PC-3 (cell line): ENCODE results near the gene SFRP5. TPM values are rescaled to one million over a fixed set of nuclear protein-coding genes. Genes with fewer than 3 reads are reported as not detected.

Source experiments
- ATAC-seq: fragments of 200-7000 bp; cut with Tn5 transposase; 2 replicates; pipeline ENCODE4 v1.9.1; 2020; ENCODE audit warnings: mild to moderate bottlenecking, moderate library complexity
- BruUV-seq: library from RNA; stranded (reverse); fragments of 400-500 nt; replicated peaks from 2 replicates; lab custom pipeline; 2021; lab: Mats Ljungman, UMichigan
- CTCF ChIA-PET: fragments of 300-600 bp; sonication (Branson Sonifier 250); formaldehyde crosslinking; loops from one replicate; lab custom pipeline; 2022; ENCODE audit warnings: antibody characterized with exemption; lab: Charles Lee
- POLR2A ChIA-PET: fragments of 300-600 bp; sonication (Branson Sonifier 250); formaldehyde crosslinking; loops from one replicate; lab custom pipeline; 2022; ENCODE audit warnings: antibody characterized with exemption; ENCODE audit not compliant: unreplicated experiment; lab: Charles Lee
- DNase-seq: peaks from one replicate; pipeline ENCODE4 v3.0.0-alpha.2; 2015
- H2AFZ ChIP-seq: fragments of 300-600 bp; sonication (generic); 2 replicates; pipeline ENCODE4 v1.6.0; 2016; ENCODE audit warnings: antibody characterized with exemption, low read length
- H3F3A ChIP-seq: fragments of 300-600 bp; sonication (generic); one replicate; pipeline ENCODE4 v1.6.0; 2017; ENCODE audit warnings: antibody characterized with exemption, low read length, control low read depth, mild to moderate bottlenecking; ENCODE audit not compliant: unreplicated experiment
- H3K27ac ChIP-seq: fragments of 300-600 bp; sonication (generic); 2 replicates; pipeline ENCODE4 v1.5.1; 2016; ENCODE audit warnings: mild to moderate bottlenecking, low read length
- H3K27me3 ChIP-seq: fragments of 300-600 bp; sonication (generic); 2 replicates; pipeline ENCODE4 v1.6.1; 2016; ENCODE audit warnings: low read length, mixed read lengths
- H3K36me3 ChIP-seq: fragments of 300-600 bp; sonication (generic); 2 replicates; pipeline ENCODE4 v1.6.1; 2016; ENCODE audit warnings: low read depth, mixed run types, low read length, mixed read lengths
- H3K4me1 ChIP-seq: fragments of 300-600 bp; sonication (generic); 2 replicates; pipeline ENCODE4 v1.5.1; 2016; ENCODE audit warnings: low read length; ENCODE audit not compliant: insufficient read depth
- H3K4me2 ChIP-seq: fragments of 300-600 bp; sonication (generic); 2 replicates; pipeline ENCODE4 v1.6.0; 2016; ENCODE audit warnings: low read length
- H3K4me3 ChIP-seq: fragments of 300-600 bp; sonication (generic); 2 replicates; pipeline ENCODE4 v1.5.1; 2016; ENCODE audit warnings: mild to moderate bottlenecking, low read length, mixed read lengths
- H3K79me2 ChIP-seq: fragments of 300-600 bp; sonication (generic); 2 replicates; pipeline ENCODE4 v1.6.1; 2017; ENCODE audit warnings: low read length, mixed read lengths
- H3K9ac ChIP-seq: fragments of 300-600 bp; sonication (generic); 2 replicates; pipeline ENCODE4 v1.6.0; 2016; ENCODE audit warnings: mild to moderate bottlenecking, low read length
- H3K9me2 ChIP-seq: fragments of 300-600 bp; sonication (generic); replicated peaks from 2 replicates; pipeline ENCODE4 v1.6.1; 2016; ENCODE audit warnings: mixed run types, low read length, mixed read lengths
- H3K9me3 ChIP-seq: fragments of 300-600 bp; sonication (generic); 2 replicates; pipeline ENCODE4 v1.6.1; 2016; ENCODE audit warnings: low read length, mixed read lengths
- H4K20me1 ChIP-seq: fragments of 300-600 bp; sonication (generic); 2 replicates; pipeline ENCODE4 v1.6.1; 2016; ENCODE audit warnings: low read length, mixed read lengths
- CTCF ChIP-seq: fragments of 300-600 bp; sonication (generic); conservative IDR thresholded peaks from 2 replicates; pipeline ENCODE4 v1.5.1; 2017; ENCODE audit warnings: antibody characterized with exemption, low read depth, mild to moderate bottlenecking, low read length
- EZH2 ChIP-seq: fragments of 300-600 bp; sonication (generic); IDR thresholded peaks from one replicate; pipeline ENCODE4 v1.6.1; 2017; ENCODE audit warnings: antibody characterized with exemption, mild to moderate bottlenecking, low read length; ENCODE audit not compliant: unreplicated experiment
- EZH2phosphoT487 ChIP-seq: fragments of 300-600 bp; sonication (generic); IDR thresholded peaks from 2 replicates; pipeline ENCODE4 v1.6.1; 2018; ENCODE audit warnings: mild to moderate bottlenecking, antibody characterized with exemption, low read length, borderline replicate concordance
- intact Hi-C: fragments of 100-400 bp; cut with micrococcal nuclease; formaldehyde crosslinking; loops from 2 replicates; pipeline ENCODE4 v1.9.0; 2023
- total RNA-seq: library from RNA; depleted of rRNA; stranded (reverse); fragments of >200 nt; gene quantifications from 2 replicates; pipeline ENCODE4 v1.2.3, GENCODE V29; 2014

SFRP5 gene
- total RNA-seq, 1 experiment from 2014 or later = not detected

GRCh38 chr10:97785231-97785630 lies 13.4 kb upstream of the SFRP5 start:
- Histone ChIP-seq H3F3A (no peaks in the 10 kb centered on the region), H4K20me1 (no peaks in the 10 kb centered on the region), H2AFZ (no peak overlapping the region), H3K9me2 (no peaks in the 10 kb centered on the region), H3K9ac (no peak overlapping the region), H3K4me3 (no peak overlapping the region), H3K4me2 (no peak overlapping the region), H3K4me1 (no peaks in the 10 kb centered on the region), H3K79me2 (no peaks in the 10 kb centered on the region), H3K27me3 (no peaks in the 10 kb centered on the region), H3K9me3 (no peaks in the 10 kb centered on the region), H3K36me3 (no peaks in the 10 kb centered on the region), H3K27ac (no peak overlapping the region)
- DNase-seq = no peak
- ChIA-PET POLR2A (no interaction called here), CTCF (no interaction called here)
- no TSS peak for BruUV-seq
- TF ChIP-seq CTCF = no peak
- no peak for TF ChIP-seq EZH2phosphoT487
- TF ChIP-seq EZH2 = no peak
- intact Hi-C loops = no loop called here
- ATAC-seq = no peak

- H3K79me2 ChIP-seq = no peaks in the 10 kb centered on the region
- no peak overlapping the region for H3K27ac ChIP-seq
- no peak overlapping the region for H2AFZ ChIP-seq
- no TSS peak for BruUV-seq
- H4K20me1 ChIP-seq = no peaks in the 10 kb centered on the region
- TF ChIP-seq EZH2phosphoT487 (no peak), CTCF (no peak), EZH2 (no peak)
- no peaks in the 10 kb centered on the region for H3K9me3 ChIP-seq
- DNase-seq (no peak), ATAC-seq (no peak)
- no peak overlapping the region for H3K9ac ChIP-seq
- CTCF ChIA-PET = no interaction called here
- POLR2A ChIA-PET = no interaction called here
- no peaks in the 10 kb centered on the region for H3K4me1 ChIP-seq
- intact Hi-C loops = no loop called here
- no peak overlapping the region for H3K4me3 ChIP-seq
- H3K4me2 ChIP-seq = no peak overlapping the region
- H3K36me3 ChIP-seq = no peaks in the 10 kb centered on the region
- no peaks in the 10 kb centered on the region for H3F3A ChIP-seq
- H3K27me3 ChIP-seq = no peaks in the 10 kb centered on the region
- no peaks in the 10 kb centered on the region for H3K9me2 ChIP-seq
Measured at GRCh38 chr10:97784200-97784810, 12.5 kb upstream of the SFRP5 start.

GRCh38 chr10:97782455-97783228 lies 10.8 kb upstream of the SFRP5 start:
- H3K4me3 ChIP-seq = no peak overlapping the region
- BruUV-seq = no TSS peak
- no peak overlapping the region for H3K27ac ChIP-seq
- no peaks in the 10 kb centered on the region for H3K9me3 ChIP-seq
- no peaks in the 10 kb centered on the region for H3K27me3 ChIP-seq
- no peak for TF ChIP-seq EZH2
- TF ChIP-seq CTCF = no peak
- TF ChIP-seq EZH2phosphoT487 = no peak
- no peaks in the 10 kb centered on the region for H3K4me1 ChIP-seq
- no peaks in the 10 kb centered on the region for H3F3A ChIP-seq
- DNase-seq (no peak), ATAC-seq (no peak)
- no peaks in the 10 kb centered on the region for H4K20me1 ChIP-seq
- ChIA-PET POLR2A (no interaction called here), CTCF (no interaction called here)
- H2AFZ ChIP-seq = no peak overlapping the region
- H3K4me2 ChIP-seq = no peak overlapping the region
- H3K79me2 ChIP-seq = no peaks in the 10 kb centered on the region
- H3K9ac ChIP-seq = no peak overlapping the region
- H3K36me3 ChIP-seq = no peaks in the 10 kb centered on the region
- intact Hi-C loops = no loop called here
- no peaks in the 10 kb centered on the region for H3K9me2 ChIP-seq
